CD4-positive, alpha-beta T cell treated with Interleukin-4 for 1 hour (primary cell): Measurements from ENCODE around the gene TMEM163.
"Not testable (repeated sequence)": the region's sequence is repeated elsewhere in the genome, so short reads cannot be mapped to it uniquely, and the experiment has no call there.

Experiments
- DNase-seq, 2 donors: peaks; one replicate each; pipeline ENCODE4 v3.0.0-alpha.2; 2020 to 2022

Gene TMEM163

GRCh38 chr2:134660626-134661402, 58.0 kb downstream of the TMEM163 start:
- DNase-seq: no peak

- no peak for DNase-seq
Measured at GRCh38 chr2:134659724-134660123, 59.1 kb downstream of the TMEM163 start.

GRCh38 chr2:134657650-134658250, 61.0 kb downstream of the TMEM163 start:
- peak; percentile 21 to 47 for DNase-seq

- not testable (repeated sequence) for DNase-seq
Measured at GRCh38 chr2:134656391-134656790, 62.4 kb downstream of the TMEM163 start.

GRCh38 chr2:134648586-134648985, 70.2 kb downstream of the TMEM163 start:
- DNase-seq: no peak

GRCh38 chr2:134647607-134648256, 71.1 kb downstream of the TMEM163 start:
- DNase-seq: no peak

GRCh38 chr2:134642938-134643337, 75.9 kb downstream of the TMEM163 start:
- DNase-seq: no peak

- no peak for DNase-seq
Measured at GRCh38 chr2:134640494-134640893, 78.3 kb downstream of the TMEM163 start.

- DNase-seq: no peak
Measured at GRCh38 chr2:134639265-134639664, 79.5 kb downstream of the TMEM163 start.

GRCh38 chr2:134636714-134637113, 82.1 kb downstream of the TMEM163 start:
- no peak for DNase-seq

GRCh38 chr2:134634054-134634753, 84.6 kb downstream of the TMEM163 start:
- DNase-seq: no peak

- no peak for DNase-seq
Measured at GRCh38 chr2:134630504-134631159, 88.2 kb downstream of the TMEM163 start.

GRCh38 chr2:134628453-134628852, 90.3 kb downstream of the TMEM163 start:
- DNase-seq: no peak

- no peak for DNase-seq
Measured at GRCh38 chr2:134626781-134627180, 92.0 kb downstream of the TMEM163 start.

- DNase-seq: no peak
Measured at GRCh38 chr2:134625311-134625710, 93.5 kb downstream of the TMEM163 start.

GRCh38 chr2:134623796-134624195, 95.0 kb downstream of the TMEM163 start:
- DNase-seq: peak in 1 of 2 donors; percentile 3

GRCh38 chr2:134623046-134623445, 95.8 kb downstream of the TMEM163 start:
- DNase-seq: no peak

- DNase-seq: peak in 1 of 2 donors; percentile 16
Measured at GRCh38 chr2:134621939-134622705, 96.7 kb downstream of the TMEM163 start.

GRCh38 chr2:134619250-134619649, 99.5 kb downstream of the TMEM163 start:
- DNase-seq: no peak

- DNase-seq: not testable (repeated sequence)
Measured at GRCh38 chr2:134615480-134615879, 103.3 kb downstream of the TMEM163 start.

GRCh38 chr2:134611316-134611715, 107.5 kb downstream of the TMEM163 start:
- DNase-seq: no peak

GRCh38 chr2:134610871-134611270, 107.9 kb downstream of the TMEM163 start:
- DNase-seq: no peak
